ENCODE data around the gene DEFB125. TPM values are rescaled to one million over a fixed set of nuclear protein-coding genes. Genes with fewer than 3 reads are reported as not detected.
"Not testable (repeated sequence)": the region's sequence is repeated elsewhere in the genome, so short reads cannot be mapped to it uniquely, and the experiment has no call there.

The DEFB125 gene
- total RNA-seq, 1 donor from 2014 or later, result not detected

- ATAC-seq (ENCODE audit: low read depth) (no peak), DNase-seq (no peak)
- ChIA-PET CTCF (no interaction called here), POLR2A (no interaction called here)
- Mint-ChIP-seq H3K27me3 (peaks cover 25% of the 10 kb centered on the region), H3K4me3 (no peak overlapping the region), H3K27ac (no peak overlapping the region), H3K9me3 (peaks cover 7% of the 10 kb centered on the region), H3K4me1 (no peaks in the 10 kb centered on the region), H3K36me3 (ENCODE audit: low read depth) (no peaks in the 10 kb centered on the region)
- intact Hi-C loops (cut with micrococcal nuclease), result no loop called here
- no peak for TF ChIP-seq CTCF (IDR thresholded peaks at IDR 0.05)
Observed at GRCh38 chr20:90651-91050, 3.2 kb downstream of the DEFB125 start.

GRCh38 chr20:93641-94040 lies 6.2 kb downstream of the DEFB125 start:
- peaks cover 30% of the 10 kb centered on the region for H3K27me3 Mint-ChIP-seq
- no peaks in the 10 kb centered on the region for H3K36me3 Mint-ChIP-seq (ENCODE audit: low read depth)
- no peak for TF ChIP-seq CTCF (IDR thresholded peaks at IDR 0.05)
- no peak for DNase-seq
- no peak overlapping the region for H3K4me3 Mint-ChIP-seq
- ATAC-seq (ENCODE audit: low read depth), result no peak
- peaks cover 6% of the 10 kb centered on the region for H3K9me3 Mint-ChIP-seq
- no peak overlapping the region for H3K27ac Mint-ChIP-seq
- intact Hi-C loops (cut with micrococcal nuclease), result no loop called here
- POLR2A ChIA-PET, result no interaction called here
- CTCF ChIA-PET, result no interaction called here
- H3K4me1 Mint-ChIP-seq, result no peaks in the 10 kb centered on the region

GRCh38 chr20:95215-95614 lies 7.7 kb downstream of the DEFB125 start:
- intact Hi-C loops (cut with micrococcal nuclease), result no loop called here
- H3K27ac Mint-ChIP-seq, result no peak overlapping the region
- peaks cover 33% of the 10 kb centered on the region for H3K27me3 Mint-ChIP-seq
- ATAC-seq (ENCODE audit: low read depth) (no peak), DNase-seq (no peak)
- H3K36me3 Mint-ChIP-seq (ENCODE audit: low read depth), result no peaks in the 10 kb centered on the region
- H3K9me3 Mint-ChIP-seq, result peaks cover 6% of the 10 kb centered on the region
- ChIA-PET CTCF (interaction anchor here (0.6 kb wide), 1 partner anchor 82 kb away, joined by 3 read pairs; no protein-coding TSS in a partner anchor), POLR2A (no interaction called here)
- H3K4me1 Mint-ChIP-seq, result no peaks in the 10 kb centered on the region
- H3K4me3 Mint-ChIP-seq, result no peak overlapping the region
- TF ChIP-seq CTCF (IDR thresholded peaks at IDR 0.05), result no peak

GRCh38 chr20:97691-98090 lies 10.2 kb downstream of the DEFB125 start:
- H3K27ac Mint-ChIP-seq; intact Hi-C loops (cut with micrococcal nuclease); H3K9me3 Mint-ChIP-seq; CTCF ChIA-PET; H3K4me1 Mint-ChIP-seq; POLR2A ChIA-PET; H3K4me3 Mint-ChIP-seq; ATAC-seq (ENCODE audit: low read depth); H3K36me3 Mint-ChIP-seq (ENCODE audit: low read depth); DNase-seq: not testable (repeated sequence)
- H3K27me3 Mint-ChIP-seq, result peaks cover 28% of the 10 kb centered on the region

GRCh38 chr20:101975-102374 lies 14.5 kb downstream of the DEFB125 start:
- Mint-ChIP-seq H3K4me3 (no peak overlapping the region), H3K36me3 (ENCODE audit: low read depth) (no peaks in the 10 kb centered on the region), H3K4me1 (no peaks in the 10 kb centered on the region), H3K27me3 (peaks cover 40% of the 10 kb centered on the region), H3K27ac (no peak overlapping the region), H3K9me3 (peaks cover 2% of the 10 kb centered on the region)
- ChIA-PET CTCF (no interaction called here), POLR2A (no interaction called here)
- intact Hi-C loops (cut with micrococcal nuclease), result no loop called here
- no peak for DNase-seq
- TF ChIP-seq CTCF (IDR thresholded peaks at IDR 0.05), result no peak
- ATAC-seq (ENCODE audit: low read depth), result no peak

- Mint-ChIP-seq H3K4me3 (no peak overlapping the region), H3K36me3 (ENCODE audit: low read depth) (no peaks in the 10 kb centered on the region), H3K9me3 (no peaks in the 10 kb centered on the region), H3K27me3 (peaks cover 34% of the 10 kb centered on the region), H3K4me1 (no peaks in the 10 kb centered on the region), H3K27ac (no peak overlapping the region)
- no peak for ATAC-seq (ENCODE audit: low read depth)
- intact Hi-C loops (cut with micrococcal nuclease), result no loop called here
- ChIA-PET POLR2A (no interaction called here), CTCF (no interaction called here)
- TF ChIP-seq CTCF (IDR thresholded peaks at IDR 0.05), result no peak
- no peak for DNase-seq
Observed at GRCh38 chr20:103456-103855, 16.0 kb downstream of the DEFB125 start.

Measured in activated B cell treated with CpG ODN at 0.5 μM for 24 hours (primary cell).